Measurements from ENCODE around the gene DUSP22. TPM values are rescaled to one million over a fixed set of nuclear protein-coding genes. Genes with fewer than 3 reads are reported as not detected.
"Not testable (repeated sequence)": the region's sequence is repeated elsewhere in the genome, so short reads cannot be mapped to it uniquely, and the experiment has no call there.

DUSP22 gene
- total RNA-seq, 1 experiment from 2014 or later: 16.0 TPM

DNA sequence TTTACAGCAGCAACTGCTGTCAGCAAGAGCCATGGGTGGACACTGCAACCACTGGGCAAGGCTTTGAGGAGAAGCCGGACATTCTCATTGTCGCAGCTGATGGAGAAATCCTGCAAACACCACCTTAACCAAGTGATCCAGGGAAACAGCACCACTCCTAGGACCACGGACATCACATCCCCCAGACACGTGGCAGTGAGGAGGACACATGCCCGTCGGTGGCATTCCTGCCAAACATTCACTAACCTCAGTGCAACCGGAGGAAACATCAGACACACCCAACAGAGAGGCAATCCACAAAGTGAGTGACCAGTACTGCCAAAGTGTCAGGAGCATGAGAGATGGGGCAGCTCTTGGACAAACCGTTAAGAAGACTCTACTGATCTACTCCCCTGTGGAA, 82.7 kb downstream of the DUSP22 start:
- Histone ChIP-seq H3K4me1 (ENCODE audit: insufficient read depth, low read length, poor library complexity, severe bottlenecking) (no peaks in the 10 kb centered on the region), H3K36me3 (ENCODE audit: insufficient read depth, low read length, poor library complexity, severe bottlenecking) (no peaks in the 10 kb centered on the region), H3K9me3 (ENCODE audit: low read depth, low read length, poor library complexity, severe bottlenecking) (peaks cover 5% of the 10 kb centered on the region), H3K27ac (ENCODE audit: low read depth, low read length, poor library complexity, severe bottlenecking) (no peak overlapping the region), H3K27me3 (replicated peaks; ENCODE audit: insufficient read depth, low read depth, low read length, poor library complexity) (peaks cover 25% of the 10 kb centered on the region), H3K4me3 (ENCODE audit: low read depth, low read length, poor library complexity, severe bottlenecking) (no peak overlapping the region)
- CTCF ChIA-PET: no interaction called here
- intact Hi-C loops (cut with micrococcal nuclease; ENCODE audit: unreplicated experiment): no loop called here
- TF ChIP-seq EZH2 (IDR thresholded peaks at IDR 0.05; ENCODE audit: borderline replicate concordance, low read depth, low read length, poor library complexity, severe bottlenecking): no peak
- TF ChIP-seq, protein P1, sequence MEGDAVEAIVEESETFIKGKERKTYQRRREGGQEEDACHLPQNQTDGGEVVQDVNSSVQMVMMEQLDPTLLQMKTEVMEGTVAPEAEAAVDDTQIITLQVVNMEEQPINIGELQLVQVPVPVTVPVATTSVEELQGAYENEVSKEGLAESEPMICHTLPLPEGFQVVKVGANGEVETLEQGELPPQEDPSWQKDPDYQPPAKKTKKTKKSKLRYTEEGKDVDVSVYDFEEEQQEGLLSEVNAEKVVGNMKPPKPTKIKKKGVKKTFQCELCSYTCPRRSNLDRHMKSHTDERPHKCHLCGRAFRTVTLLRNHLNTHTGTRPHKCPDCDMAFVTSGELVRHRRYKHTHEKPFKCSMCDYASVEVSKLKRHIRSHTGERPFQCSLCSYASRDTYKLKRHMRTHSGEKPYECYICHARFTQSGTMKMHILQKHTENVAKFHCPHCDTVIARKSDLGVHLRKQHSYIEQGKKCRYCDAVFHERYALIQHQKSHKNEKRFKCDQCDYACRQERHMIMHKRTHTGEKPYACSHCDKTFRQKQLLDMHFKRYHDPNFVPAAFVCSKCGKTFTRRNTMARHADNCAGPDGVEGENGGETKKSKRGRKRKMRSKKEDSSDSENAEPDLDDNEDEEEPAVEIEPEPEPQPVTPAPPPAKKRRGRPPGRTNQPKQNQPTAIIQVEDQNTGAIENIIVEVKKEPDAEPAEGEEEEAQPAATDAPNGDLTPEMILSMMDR (conservative IDR thresholded peaks at IDR 0.05; ENCODE audit: low read depth, low read length): no peak
- POLR2A ChIA-PET (ENCODE audit: low non-redundant PET): no interaction called here
- DNase-seq (ENCODE audit: low spot score): no peak
- no TSS peak for BruUV-seq (replicated peaks)

DNA sequence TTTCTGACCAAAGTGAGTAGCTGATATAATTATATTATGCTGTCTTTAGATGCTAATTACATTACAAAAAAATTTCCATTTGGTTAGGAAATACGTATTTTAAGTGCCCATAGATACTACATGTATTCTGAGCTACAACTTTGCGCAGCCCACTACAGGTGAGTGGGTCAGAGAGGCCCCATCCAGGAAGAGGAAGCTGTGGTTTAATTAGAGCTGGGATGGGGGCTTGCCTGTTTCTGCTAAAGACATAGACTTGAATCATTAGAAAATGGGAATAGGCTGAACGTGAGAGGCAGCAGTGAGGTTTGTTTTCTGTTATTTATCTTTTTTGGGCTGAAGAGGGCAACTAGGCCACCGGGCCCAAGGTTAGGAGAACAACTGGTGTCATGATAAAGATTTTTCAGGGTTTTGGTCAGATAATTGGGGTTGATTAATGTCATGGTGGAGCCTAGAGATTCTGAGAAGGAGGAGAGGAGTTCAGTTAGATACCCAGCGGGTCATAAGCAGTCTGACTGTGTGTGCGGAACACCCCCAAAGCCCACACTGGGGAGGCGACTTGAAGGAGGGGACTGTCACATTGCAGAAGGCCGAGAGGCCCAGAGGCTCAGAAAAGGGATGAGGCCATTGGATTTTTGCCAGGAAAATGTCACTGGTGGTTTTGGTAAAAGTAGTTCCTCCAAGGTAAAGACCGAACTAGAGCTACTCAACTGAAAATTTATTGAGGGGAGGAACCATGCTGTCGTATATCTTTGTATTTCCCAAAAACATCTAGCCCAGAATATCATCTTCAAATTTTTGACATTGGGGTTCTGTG, 84.7 kb downstream of the DUSP22 start:
- no peak overlapping the region for H3K4me3 ChIP-seq (ENCODE audit: low read depth, low read length, poor library complexity, severe bottlenecking)
- H3K4me1 ChIP-seq (ENCODE audit: insufficient read depth, low read length, poor library complexity, severe bottlenecking): no peaks in the 10 kb centered on the region
- intact Hi-C loops (cut with micrococcal nuclease; ENCODE audit: unreplicated experiment): no loop called here
- no TSS peak for BruUV-seq (replicated peaks)
- peaks cover 25% of the 10 kb centered on the region for H3K27me3 ChIP-seq (replicated peaks; ENCODE audit: insufficient read depth, low read depth, low read length, poor library complexity)
- CTCF ChIA-PET: no interaction called here
- H3K36me3 ChIP-seq (ENCODE audit: insufficient read depth, low read length, poor library complexity, severe bottlenecking): no peaks in the 10 kb centered on the region
- no peaks in the 10 kb centered on the region for H3K9me3 ChIP-seq (ENCODE audit: low read depth, low read length, poor library complexity, severe bottlenecking)
- H3K27ac ChIP-seq (ENCODE audit: low read depth, low read length, poor library complexity, severe bottlenecking): no peak overlapping the region
- POLR2A ChIA-PET (ENCODE audit: low non-redundant PET): no interaction called here
- DNase-seq (ENCODE audit: low spot score): no peak
- TF ChIP-seq, protein P1 (conservative IDR thresholded peaks at IDR 0.05; ENCODE audit: low read depth, low read length): no peak
- no peak for TF ChIP-seq EZH2 (IDR thresholded peaks at IDR 0.05; ENCODE audit: borderline replicate concordance, low read depth, low read length, poor library complexity, severe bottlenecking)

DNA sequence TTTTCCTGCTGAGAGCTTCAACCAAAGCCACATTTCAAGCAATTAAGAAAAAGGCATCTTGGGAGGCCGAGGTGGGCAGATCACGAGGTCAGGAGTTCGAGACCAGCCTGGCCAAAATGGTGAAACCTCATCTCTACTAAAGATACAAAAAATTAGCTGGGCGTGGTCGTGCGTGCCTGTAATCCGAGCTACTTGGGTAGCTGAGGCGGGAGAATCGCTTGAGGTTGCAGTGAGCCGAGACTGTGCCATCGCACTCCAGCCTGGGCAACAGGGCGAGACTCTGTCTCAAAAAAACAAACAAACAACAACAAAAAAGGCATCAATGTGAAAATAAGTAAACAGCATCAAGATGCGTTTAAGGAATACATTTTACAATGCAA, 85.3 kb downstream of the DUSP22 start:
- H3K9me3 ChIP-seq (ENCODE audit: low read depth, low read length, poor library complexity, severe bottlenecking); H3K27ac ChIP-seq (ENCODE audit: low read depth, low read length, poor library complexity, severe bottlenecking); intact Hi-C loops (cut with micrococcal nuclease; ENCODE audit: unreplicated experiment); BruUV-seq (replicated peaks); CTCF ChIA-PET; H3K4me1 ChIP-seq (ENCODE audit: insufficient read depth, low read length, poor library complexity, severe bottlenecking); H3K4me3 ChIP-seq (ENCODE audit: low read depth, low read length, poor library complexity, severe bottlenecking); DNase-seq (ENCODE audit: low spot score); H3K36me3 ChIP-seq (ENCODE audit: insufficient read depth, low read length, poor library complexity, severe bottlenecking); POLR2A ChIA-PET (ENCODE audit: low non-redundant PET): not testable (repeated sequence)
- peaks cover 20% of the 10 kb centered on the region for H3K27me3 ChIP-seq (replicated peaks; ENCODE audit: insufficient read depth, low read depth, low read length, poor library complexity)
